WTC11 (cell line): ENCODE data around the gene RUNX2. TPM values are rescaled to one million over a fixed set of nuclear protein-coding genes. Genes with fewer than 3 reads are reported as not detected.

Source experiments
- ATAC-seq: fragments of 200-7000 bp; cut with Tn5 transposase; 2 replicates; pipeline ENCODE4 v1.10.0; 2021; ENCODE audit warnings: mild to moderate bottlenecking, moderate library complexity
- CTCF ChIA-PET: fragments of 300-600 bp; sonication (Branson Sonifier 250); formaldehyde crosslinking; loops from one replicate; lab custom pipeline; 2021; ENCODE audit warnings: antibody characterized with exemption; lab: Charles Lee
- POLR2A ChIA-PET: fragments of 350-600 bp; sonication (Branson Sonifier 250); formaldehyde crosslinking; loops from one replicate; lab custom pipeline; 2021; ENCODE audit warnings: antibody characterized with exemption; lab: Charles Lee
- DNase-seq: peaks from one replicate; pipeline ENCODE4 v3.0.0; 2021; ENCODE audit warnings: low spot score
- H3K27ac Mint-ChIP-seq: 2 replicates; pipeline ENCODE4 v1.8.0; 2021; ENCODE audit warnings: mixed read lengths
- H3K27me3 Mint-ChIP-seq: 2 replicates; pipeline ENCODE4 v1.8.0; 2021; ENCODE audit warnings: low read depth, mild to moderate bottlenecking, moderate library complexity, mixed read lengths
- H3K36me3 Mint-ChIP-seq: 2 replicates; pipeline ENCODE4 v1.8.0; 2021; ENCODE audit warnings: mixed read lengths
- H3K4me1 Mint-ChIP-seq: 2 replicates; pipeline ENCODE4 v1.8.0; 2022; ENCODE audit warnings: mixed read lengths
- H3K4me3 Mint-ChIP-seq: 2 replicates; pipeline ENCODE4 v1.8.0; 2021; ENCODE audit warnings: mild to moderate bottlenecking, moderate library complexity, mixed read lengths
- H3K9me3 Mint-ChIP-seq: 2 replicates; pipeline ENCODE4 v1.8.0; 2021; ENCODE audit warnings: mixed read lengths
- AFF4 ChIP-seq: sonication (generic); formaldehyde crosslinking; IDR thresholded peaks from 2 replicates; pipeline ENCODE4 v1.8.1; 2023; ENCODE audit warnings: mild to moderate bottlenecking, missing genetic modification reagents, borderline replicate concordance
- ARID4B ChIP-seq: sonication (generic); formaldehyde crosslinking; IDR thresholded peaks from 2 replicates; pipeline ENCODE4 v1.8.0; 2023; ENCODE audit warnings: missing genetic modification reagents, mild to moderate bottlenecking, borderline replicate concordance
- ATF6 ChIP-seq: sonication (generic); formaldehyde crosslinking; IDR thresholded peaks from 2 replicates; pipeline ENCODE4 v1.8.1; 2023; ENCODE audit warnings: mild to moderate bottlenecking, missing genetic modification reagents
- CDX4 ChIP-seq: fragments of 250-450 bp; sonication (Bioruptor Pico); IDR thresholded peaks from 2 replicates; pipeline ENCODE4 v1.9.0; 2021; ENCODE audit warnings: moderate library complexity, mild to moderate bottlenecking, inconsistent platforms, borderline replicate concordance
- CREB1 ChIP-seq: sonication (generic); formaldehyde crosslinking; IDR thresholded peaks from 2 replicates; pipeline ENCODE4 v1.8.0; 2023; ENCODE audit warnings: mild to moderate bottlenecking, missing genetic modification reagents
- FOXP1 ChIP-seq: sonication (generic); formaldehyde crosslinking; IDR thresholded peaks from 2 replicates; pipeline ENCODE4 v1.8.0; 2022; ENCODE audit warnings: missing genetic modification reagents, mild to moderate bottlenecking, moderate library complexity, borderline replicate concordance
- GABPB1 ChIP-seq: sonication (generic); formaldehyde crosslinking; IDR thresholded peaks from 2 replicates; pipeline ENCODE4 v1.8.1; 2023; ENCODE audit warnings: mild to moderate bottlenecking, missing genetic modification reagents
- HMGA2 ChIP-seq: fragments of 250-450 bp; sonication (Bioruptor Pico); IDR thresholded peaks from 2 replicates; pipeline ENCODE4 v1.4.0; 2021; ENCODE audit warnings: mild to moderate bottlenecking, moderate library complexity
- JUN ChIP-seq: sonication (generic); formaldehyde crosslinking; IDR thresholded peaks from 2 replicates; pipeline ENCODE4 v1.8.0; 2023; ENCODE audit warnings: mild to moderate bottlenecking, missing genetic modification reagents
- NFATC4 ChIP-seq: fragments of 250-450 bp; sonication (Bioruptor Pico); IDR thresholded peaks from 2 replicates; pipeline ENCODE4 v1.9.0; 2021; ENCODE audit warnings: mild to moderate bottlenecking
- NFE2L1 ChIP-seq: sonication (generic); formaldehyde crosslinking; IDR thresholded peaks from 2 replicates; pipeline ENCODE4 v1.8.1; 2023; ENCODE audit warnings: missing genetic modification reagents
- NFYB ChIP-seq: sonication (generic); formaldehyde crosslinking; conservative IDR thresholded peaks from 2 replicates; pipeline ENCODE4 v1.8.0; 2022; ENCODE audit warnings: low read depth, missing genetic modification reagents
- PRRX2 ChIP-seq: fragments of 250-450 bp; sonication (Bioruptor Pico); IDR thresholded peaks from 2 replicates; pipeline ENCODE4 v1.8.0; 2021; ENCODE audit warnings: mild to moderate bottlenecking
- TCF7 ChIP-seq: sonication (generic); formaldehyde crosslinking; IDR thresholded peaks from 2 replicates; pipeline ENCODE4 v1.8.0; 2022; ENCODE audit warnings: mild to moderate bottlenecking, low read depth, missing genetic modification reagents, moderate library complexity
- TEAD4 ChIP-seq: sonication (generic); formaldehyde crosslinking; IDR thresholded peaks from 2 replicates; pipeline ENCODE4 v1.8.0; 2022; ENCODE audit warnings: mild to moderate bottlenecking, missing genetic modification reagents
- TP53 ChIP-seq: sonication (generic); formaldehyde crosslinking; IDR thresholded peaks from 2 replicates; pipeline ENCODE4 v1.8.1; 2023; ENCODE audit warnings: mild to moderate bottlenecking, missing genetic modification reagents
- USF2 ChIP-seq: sonication (generic); formaldehyde crosslinking; IDR thresholded peaks from 2 replicates; pipeline ENCODE4 v1.8.1; 2023; ENCODE audit warnings: mild to moderate bottlenecking, missing genetic modification reagents, moderate library complexity
- ZBTB21 ChIP-seq: sonication (generic); formaldehyde crosslinking; IDR thresholded peaks from 2 replicates; pipeline ENCODE4 v1.8.1; 2023; ENCODE audit warnings: mild to moderate bottlenecking, missing genetic modification reagents, borderline replicate concordance
- ZBTB43 ChIP-seq: sonication (generic); formaldehyde crosslinking; IDR thresholded peaks from 2 replicates; pipeline ENCODE4 v1.8.1; 2023; ENCODE audit warnings: mild to moderate bottlenecking, missing genetic modification reagents
- ZNF219 ChIP-seq: sonication (generic); formaldehyde crosslinking; IDR thresholded peaks from 2 replicates; pipeline ENCODE4 v1.8.0; 2023; ENCODE audit warnings: missing genetic modification reagents, mild to moderate bottlenecking, borderline replicate concordance
- ZNF232 ChIP-seq: sonication (generic); formaldehyde crosslinking; IDR thresholded peaks from 2 replicates; pipeline ENCODE4 v1.8.0; 2022; ENCODE audit warnings: mild to moderate bottlenecking, missing genetic modification reagents
- ZNF423 ChIP-seq: fragments of 250-450 bp; sonication (Bioruptor Pico); IDR thresholded peaks from 2 replicates; pipeline ENCODE4 v2.1.2; 2022; ENCODE audit warnings: mild to moderate bottlenecking, moderate library complexity
- ZSCAN18 ChIP-seq: fragments of 250-450 bp; sonication (Bioruptor Pico); IDR thresholded peaks from 2 replicates; pipeline ENCODE4 v2.1.2; 2022; ENCODE audit warnings: mild to moderate bottlenecking, moderate library complexity
- total RNA-seq: library from RNA; stranded (reverse); gene quantifications from 3 replicates; pipeline ENCODE4 v1.2.3, GENCODE V29; 2021

Gene RUNX2
- total RNA-seq, 1 experiment from 2014 or later = 0.28 TPM

- TF ChIP-seq ZBTB43 (CRISPR knock-in tag) = no peak
- TF ChIP-seq ZNF423 (CRISPR knock-in tag) = no peak
- no peak for TF ChIP-seq USF2 (CRISPR knock-in tag)
- TF ChIP-seq ZBTB21 (CRISPR knock-in tag) = no peak
- no peak for TF ChIP-seq GABPB1
- TF ChIP-seq HMGA2 (CRISPR knock-in tag) = no peak
- TF ChIP-seq CREB1 (CRISPR knock-in tag) = no peak
- TF ChIP-seq JUN (CRISPR knock-in tag) = no peak
These were observed 228.7 kb downstream of the RUNX2 start (continued) for GRCh38 chr6:45556828-45557227.

- ATAC-seq = no peak
- H3K27me3 Mint-ChIP-seq = no peaks in the 10 kb centered on the region
These were observed 229.3 kb downstream of the RUNX2 start for GRCh38 chr6:45557454-45557853.

More at GRCh38 chr6:45557454-45557853, 229.3 kb downstream of the RUNX2 start:
- H3K27ac Mint-ChIP-seq = no peak overlapping the region
- ChIA-PET CTCF (no interaction called here), POLR2A (no interaction called here)
- H3K4me1 Mint-ChIP-seq = peaks cover 3% of the 10 kb centered on the region; the same call in 1 of the 2 replicates
- DNase-seq = no peak
- no peak overlapping the region for H3K4me3 Mint-ChIP-seq
- H3K36me3 Mint-ChIP-seq = no peaks in the 10 kb centered on the region
- TF ChIP-seq ZNF232 (CRISPR knock-in tag) (no peak), AFF4 (no peak), FOXP1 (no peak), TEAD4 (no peak), NFYB (no peak), ATF6 (CRISPR knock-in tag) (no peak), NFATC4 (CRISPR knock-in tag) (no peak), TCF7 (CRISPR knock-in tag) (no peak), ZNF219 (CRISPR knock-in tag) (no peak), PRRX2 (CRISPR knock-in tag) (no peak), TP53 (CRISPR knock-in tag) (no peak), CDX4 (CRISPR knock-in tag) (no peak), ZSCAN18 (CRISPR knock-in tag) (no peak), USF2 (CRISPR knock-in tag) (no peak), NFE2L1 (CRISPR knock-in tag) (no peak), ARID4B (CRISPR knock-in tag) (no peak)
- no peaks in the 10 kb centered on the region for H3K9me3 Mint-ChIP-seq
